CD14-positive monocyte (primary cell): Measurements from ENCODE around the gene FADS3. TPM values are rescaled to one million over a fixed set of nuclear protein-coding genes. Genes with fewer than 3 reads are reported as not detected.

Source experiments
- DNase-seq, 3 donors: peaks; one replicate each; pipeline ENCODE4 v3.0.0-alpha.2; 2011 to 2022
- H2AFZ ChIP-seq: 2 replicates; pipeline ENCODE4 v1.6.0; 2012; ENCODE audit warnings: mild to moderate bottlenecking, low read depth, low read length, inconsistent platforms; ENCODE audit not compliant: insufficient read depth, poor library complexity, severe bottlenecking
- H3K27ac ChIP-seq, 2 donors: 1 replicate in 1 of 2; 2 replicates in 1 of 2; pipeline ENCODE4 v1.5.1; 2012 to 2013; ENCODE audit warnings: low read length in 2 of 2, control low read depth in 1 of 2, inconsistent platforms in 1 of 2, low read depth in 1 of 2, mild to moderate bottlenecking in 1 of 2
- H3K27me3 ChIP-seq, 2 donors: one replicate each; pipeline versions ENCODE4 v1.6.0 to v1.6.1; 2011 to 2013; ENCODE audit warnings: low read length in 2 of 2; ENCODE audit not compliant: control insufficient read depth in 2 of 2, insufficient read depth in 2 of 2
- H3K36me3 ChIP-seq, 2 donors: replicated peaks in 1 of 2; 1 replicate in 1 of 2; 2 replicates in 1 of 2; pipeline versions ENCODE4 v1.5.1 to v1.6.1; 2012 to 2013; ENCODE audit warnings: low read length in 2 of 2, control low read depth in 1 of 2, inconsistent platforms in 1 of 2, mild to moderate bottlenecking in 1 of 2; ENCODE audit not compliant: insufficient read depth in 2 of 2, control insufficient read depth in 1 of 2
- H3K4me1 ChIP-seq, 2 donors: 1 replicate in 1 of 2; 2 replicates in 1 of 2; pipeline versions ENCODE4 v1.5.1 to v1.6.1; 2012 to 2013; ENCODE audit warnings: low read length in 2 of 2, control low read depth in 1 of 2, inconsistent platforms in 1 of 2, mild to moderate bottlenecking in 1 of 2, moderate library complexity in 1 of 2; ENCODE audit not compliant: insufficient read depth in 2 of 2, control insufficient read depth in 1 of 2
- H3K4me2 ChIP-seq: replicated peaks from 2 replicates; pipeline ENCODE3; 2012; ENCODE audit warnings: low read length, moderate library complexity, mild to moderate bottlenecking; ENCODE audit not compliant: poor library complexity, severe bottlenecking; ENCODE audit errors: extremely low read depth
- H3K4me3 ChIP-seq, 3 experiments: fragments of 200-600 bp in 1 of 3; sonication (generic) in 1 of 3; replicated peaks in 1 of 3; 1 replicate in 2 of 3; 2 replicates in 1 of 3; pipeline ENCODE4 v1.5.1; 2011 to 2013; ENCODE audit warnings: low read length in 3 of 3, mild to moderate bottlenecking in 3 of 3, control low read depth in 2 of 3, low read depth in 2 of 3, inconsistent platforms in 1 of 3, moderate library complexity in 1 of 3
- H3K79me2 ChIP-seq: 2 replicates; pipeline ENCODE4 v1.6.0; 2012; ENCODE audit warnings: mild to moderate bottlenecking, control low read depth, inconsistent platforms, low read length, moderate library complexity; ENCODE audit not compliant: insufficient read depth
- H3K9ac ChIP-seq: 2 replicates; pipeline ENCODE4 v1.6.0; 2017; ENCODE audit warnings: low read length, mild to moderate bottlenecking; ENCODE audit not compliant: insufficient read depth, poor library complexity, severe bottlenecking
- H3K9me3 ChIP-seq, 2 donors: replicated peaks in 1 of 2; 1 replicate in 1 of 2; 2 replicates in 1 of 2; pipeline versions ENCODE4 v1.5.1 to v1.6.1; 2012 to 2013; ENCODE audit warnings: low read length in 2 of 2, control low read depth in 1 of 2; ENCODE audit not compliant: control insufficient read depth in 1 of 2, insufficient read depth in 1 of 2
- H4K20me1 ChIP-seq: 2 replicates; pipeline ENCODE4 v1.6.0; 2012; ENCODE audit warnings: mild to moderate bottlenecking, low read length, control low read depth, moderate library complexity; ENCODE audit not compliant: insufficient read depth
- H3K27ac Mint-ChIP-seq, 7 donors: one replicate each; pipeline ENCODE4 v1.8.0; 2020; ENCODE audit warnings: mild to moderate bottlenecking in 7 of 7, mixed read lengths in 7 of 7, moderate library complexity in 6 of 7, inconsistent platforms in 2 of 7
- H3K27me3 Mint-ChIP-seq, 3 donors: one replicate each; pipeline ENCODE4 v1.8.0; 2021 to 2022; ENCODE audit warnings: low read depth in 3 of 3, mild to moderate bottlenecking in 3 of 3, mixed read lengths in 3 of 3, moderate library complexity in 3 of 3, inconsistent platforms in 1 of 3
- H3K36me3 Mint-ChIP-seq, 2 donors: one replicate each; pipeline ENCODE4 v1.8.0; 2020; ENCODE audit warnings: mixed read lengths in 2 of 2, inconsistent platforms in 1 of 2, mild to moderate bottlenecking in 1 of 2
- H3K4me1 Mint-ChIP-seq: one replicate; pipeline ENCODE4 v1.8.0; 2020; ENCODE audit warnings: mild to moderate bottlenecking, mixed read lengths
- H3K4me3 Mint-ChIP-seq, 2 donors: one replicate each; pipeline ENCODE4 v1.8.0; 2020; ENCODE audit warnings: mild to moderate bottlenecking in 2 of 2, mixed read lengths in 2 of 2, moderate library complexity in 1 of 2
- H3K9me3 Mint-ChIP-seq, 7 donors: one replicate each; pipeline ENCODE4 v1.8.0; 2020 to 2022; ENCODE audit warnings: mixed read lengths in 7 of 7, mild to moderate bottlenecking in 6 of 7, moderate library complexity in 6 of 7, inconsistent platforms in 2 of 7
- CTCF ChIP-seq: fragments of 200-600 bp; IDR thresholded peaks from one replicate; pipeline ENCODE4 v1.8.0; 2022; ENCODE audit warnings: antibody characterized with exemption, mild to moderate bottlenecking
- WGBS: methylation state at CpG from one replicate; pipeline ENCODE4 v1.1.5; 2013; ENCODE audit warnings: missing lambda C conversion rate; ENCODE audit not compliant: insufficient coverage; 5-methylcytosine and 5-hydroxymethylcytosine counted together
- intact Hi-C, 2 donors: fragments of 100-400 bp; cut with micrococcal nuclease; formaldehyde crosslinking; loops; one replicate each; pipeline versions ENCODE4 v1.15.0 to v1.15.1; 2023
- polyA plus RNA-seq, 3 donors: library from polyadenylated mRNA; depleted of rRNA in 1 of 3; unstranded in 2 of 3; stranded (reverse) in 1 of 3; fragments of 300-500 nt in 2 of 3; fragments of >200 nt in 1 of 3; fragmentation: Illumina TruSeq in 2 of 3; gene quantifications; 1 replicate in 2 of 3; 2 replicates in 1 of 3; pipeline ENCODE4 v1.2.3, GENCODE V29; 2012 to 2021

FADS3 gene
- polyA plus RNA-seq, 3 donors: 2.5 to 6.8 (median 5.8) TPM

GRCh38 chr11:61918251-61918937 is 27.0 kb upstream of the FADS3 start:
- no peak overlapping the region for H3K4me3 ChIP-seq
- H4K20me1 ChIP-seq: no peaks in the 10 kb centered on the region
- H3K4me1 ChIP-seq: peaks cover 47 to 48% of the 10 kb centered on the region in 2 donors
- H3K36me3 ChIP-seq: no peaks in the 10 kb centered on the region
- Mint-ChIP-seq H3K27ac (no peak overlapping the region), H3K27me3 (peaks cover 50 to 62% (median 55%) of the 10 kb centered on the region in 3 donors), H3K36me3 (peaks cover 4 to 8% of the 10 kb centered on the region in 2 donors), H3K4me1 (peaks cover 42% of the 10 kb centered on the region), H3K9me3 (peaks cover 0 to 15% (median 6%) of the 10 kb centered on the region in 7 donors), H3K4me3 (peak overlapping the region; percentile 77 to 92)
- intact Hi-C loops: no loop called here
- no peak overlapping the region for H2AFZ ChIP-seq
- H3K9me3 ChIP-seq: no peaks in the 10 kb centered on the region
- no peak for TF ChIP-seq CTCF
- H3K9ac ChIP-seq: no peak overlapping the region
- WGBS: 81% methylated on average over 6 of the region's 14 CpGs
- H3K27ac ChIP-seq: no peak overlapping the region
- H3K79me2 ChIP-seq: no peaks in the 10 kb centered on the region
- peaks cover 10 to 44% of the 10 kb centered on the region in 2 donors for H3K27me3 ChIP-seq
- peak overlapping the region; percentile 68 for H3K4me2 ChIP-seq
- no peak for DNase-seq

- Histone ChIP-seq H3K4me3 (peak within 1 kb of the TSS in 1 of 3 experiments; percentile 61), H3K9ac (peak within 1 kb of the TSS; percentile 21), H3K4me2 (peak within 1 kb of the TSS; percentile 68), H3K4me1 (peaks cover 47 to 48% of the 10 kb centered on the region in 2 donors), H3K9me3 (no peaks in the 10 kb centered on the region), H2AFZ (peak within 1 kb of the TSS; percentile 41), H3K27me3 (peaks cover 10 to 44% of the 10 kb centered on the region in 2 donors), H3K79me2 (no peaks in the 10 kb centered on the region), H3K36me3 (no peaks in the 10 kb centered on the region), H3K27ac (no peak within 1 kb of the TSS), H4K20me1 (no peaks in the 10 kb centered on the region)
- H3K9me3 Mint-ChIP-seq: peaks cover under 1 to 13% (median 6%) of the 10 kb centered on the region in 7 donors
- 3% methylated on average over 68 of the region's 74 CpGs for WGBS
- no peak for TF ChIP-seq CTCF
- peak within 1 kb of the TSS in 2 of 7 donors; percentile 18 to 76 for H3K27ac Mint-ChIP-seq
- no peak for DNase-seq
- peaks cover 54 to 69% (median 57%) of the 10 kb centered on the region in 3 donors for H3K27me3 Mint-ChIP-seq
- H3K4me1 Mint-ChIP-seq: peaks cover 42% of the 10 kb centered on the region
- H3K4me3 Mint-ChIP-seq: peak within 1 kb of the TSS; percentile 77 to 92
- intact Hi-C loops: no loop called here
- peaks cover 4 to 8% of the 10 kb centered on the region in 2 donors for H3K36me3 Mint-ChIP-seq
Observed at GRCh38 chr11:61917334-61918109, 26.2 kb upstream of the FADS3 start, which contains the start of gene RAB3IL1. Gene RAB3IL1 (minus strand): TSS chr11:61917566. CDS start chr11:61917367, 199 bp downstream.
